GM20000 (cell line): Measurements from ENCODE around the gene GNPAT.

ENCODE experiments used
- DNase-seq: peaks from one replicate; pipeline ENCODE4 v3.0.0; 2012; ENCODE audit warnings: low spot score
- TF ChIP-seq, protein P1 (sequence below): IDR thresholded peaks from 2 replicates; pipeline ENCODE4 v1.5.1; 2012; ENCODE audit warnings: mild to moderate bottlenecking, control low read depth; ENCODE audit errors: extremely low read depth, missing control alignments

The GNPAT gene

GRCh38 chr1:231319080-231319479, 78.1 kb downstream of the GNPAT start:
- no peak for DNase-seq

GRCh38 chr1:231322880-231323530, 82.0 kb downstream of the GNPAT start:
- no peak for DNase-seq
- TF ChIP-seq, protein P1, sequence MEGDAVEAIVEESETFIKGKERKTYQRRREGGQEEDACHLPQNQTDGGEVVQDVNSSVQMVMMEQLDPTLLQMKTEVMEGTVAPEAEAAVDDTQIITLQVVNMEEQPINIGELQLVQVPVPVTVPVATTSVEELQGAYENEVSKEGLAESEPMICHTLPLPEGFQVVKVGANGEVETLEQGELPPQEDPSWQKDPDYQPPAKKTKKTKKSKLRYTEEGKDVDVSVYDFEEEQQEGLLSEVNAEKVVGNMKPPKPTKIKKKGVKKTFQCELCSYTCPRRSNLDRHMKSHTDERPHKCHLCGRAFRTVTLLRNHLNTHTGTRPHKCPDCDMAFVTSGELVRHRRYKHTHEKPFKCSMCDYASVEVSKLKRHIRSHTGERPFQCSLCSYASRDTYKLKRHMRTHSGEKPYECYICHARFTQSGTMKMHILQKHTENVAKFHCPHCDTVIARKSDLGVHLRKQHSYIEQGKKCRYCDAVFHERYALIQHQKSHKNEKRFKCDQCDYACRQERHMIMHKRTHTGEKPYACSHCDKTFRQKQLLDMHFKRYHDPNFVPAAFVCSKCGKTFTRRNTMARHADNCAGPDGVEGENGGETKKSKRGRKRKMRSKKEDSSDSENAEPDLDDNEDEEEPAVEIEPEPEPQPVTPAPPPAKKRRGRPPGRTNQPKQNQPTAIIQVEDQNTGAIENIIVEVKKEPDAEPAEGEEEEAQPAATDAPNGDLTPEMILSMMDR, result no peak

More at GRCh38 chr1:231319080-231319479, 78.1 kb downstream of the GNPAT start:
- TF ChIP-seq, protein P1, result no peak

DNA sequence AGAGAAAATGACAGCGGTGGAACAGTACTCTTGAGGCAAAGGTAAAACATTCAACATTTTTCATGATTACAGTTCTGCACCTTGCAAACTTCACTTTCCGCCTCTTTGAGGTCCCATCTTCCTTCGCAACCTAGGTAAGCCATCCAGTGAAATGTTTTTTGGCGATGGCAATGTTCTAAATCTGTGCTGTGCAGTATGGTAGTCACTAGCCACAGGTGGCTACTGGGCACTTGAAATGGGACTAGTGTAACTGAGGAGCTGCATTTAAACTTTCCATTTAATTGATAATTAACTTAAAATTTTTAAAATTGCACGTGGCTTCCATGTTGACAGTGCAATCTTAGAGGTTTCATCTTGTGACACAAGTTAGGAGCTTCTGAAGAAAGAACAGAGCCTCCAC, 83.6 kb downstream of the GNPAT start:
- TF ChIP-seq, protein P1, result no peak
- DNase-seq, result no peak

- TF ChIP-seq, protein P1, result no peak
- DNase-seq, result no peak
These were observed 85.2 kb downstream of the GNPAT start for GRCh38 chr1:231326248-231326647.
